Astrocyte (in vitro differentiated cells and primary cell): ENCODE measurements around the gene NIPSNAP3A. TPM values are rescaled to one million over a fixed set of nuclear protein-coding genes. Genes with fewer than 3 reads are reported as not detected.
A peak's percentile ranks its signal among the peaks of the same experiment; 100 is the strongest.

ENCODE experiments used
- DNase-seq: peaks from one replicate; pipeline ENCODE4 v3.0.0-alpha.2; 2010; ENCODE audit warnings: low read depth
- FAIRE-seq: peaks from 2 replicates; lab custom pipeline; 2011; peaks lifted over from hg19 to GRCh38; lab: Jason Lieb, UNC
- H2AFZ ChIP-seq: 2 replicates; pipeline ENCODE4 v1.6.0; 2012; ENCODE audit warnings: low read depth, low read length, inconsistent platforms
- H3K27ac ChIP-seq: 2 replicates; pipeline ENCODE4 v1.5.1; 2011; ENCODE audit warnings: low read depth, low read length, inconsistent platforms
- H3K27me3 ChIP-seq: 2 replicates; pipeline ENCODE4 v1.6.0; 2011; ENCODE audit warnings: low read length, inconsistent platforms; ENCODE audit not compliant: insufficient read depth
- H3K36me3 ChIP-seq: 2 replicates; pipeline ENCODE4 v1.5.1; 2011; ENCODE audit warnings: low read length, inconsistent platforms; ENCODE audit not compliant: insufficient read depth
- H3K4me1 ChIP-seq: 2 replicates; pipeline ENCODE4 v1.5.1; 2011; ENCODE audit warnings: low read length, inconsistent platforms; ENCODE audit not compliant: insufficient read depth
- H3K4me2 ChIP-seq: 2 replicates; pipeline ENCODE4 v1.6.0; 2012; ENCODE audit warnings: low read length, inconsistent platforms
- H3K4me3 ChIP-seq: 2 replicates; pipeline ENCODE4 v1.5.1; 2011; ENCODE audit warnings: low read depth, mild to moderate bottlenecking, low read length, inconsistent platforms; ENCODE audit not compliant: insufficient read depth
- H3K79me2 ChIP-seq: 2 replicates; pipeline ENCODE4 v1.6.0; 2012; ENCODE audit warnings: mild to moderate bottlenecking, low read length, inconsistent platforms; ENCODE audit not compliant: insufficient read depth
- H3K9ac ChIP-seq: 2 replicates; pipeline ENCODE4 v1.6.0; 2012; ENCODE audit warnings: mild to moderate bottlenecking, low read length, inconsistent platforms
- H3K9me3 ChIP-seq: 2 replicates; pipeline ENCODE4 v1.5.1; 2012; ENCODE audit warnings: low read depth, mild to moderate bottlenecking, low read length, inconsistent platforms; ENCODE audit not compliant: insufficient read depth
- H4K20me1 ChIP-seq: 2 replicates; pipeline ENCODE4 v1.6.0; 2012; ENCODE audit warnings: low read length, inconsistent platforms; ENCODE audit not compliant: insufficient read depth
- H3K27ac Mint-ChIP-seq: one replicate; pipeline ENCODE4 v1.8.0; 2021; ENCODE audit warnings: mild to moderate bottlenecking, mixed read lengths; ENCODE audit not compliant: unreplicated experiment
- H3K27me3 Mint-ChIP-seq: one replicate; pipeline ENCODE4 v1.8.0; 2021; ENCODE audit warnings: low read depth, mixed read lengths; ENCODE audit not compliant: unreplicated experiment
- H3K36me3 Mint-ChIP-seq: one replicate; pipeline ENCODE4 v1.8.0; 2021; ENCODE audit warnings: low read depth, mixed read lengths; ENCODE audit not compliant: unreplicated experiment
- H3K4me1 Mint-ChIP-seq: one replicate; pipeline ENCODE4 v1.8.0; 2021; ENCODE audit warnings: low read depth, mixed read lengths; ENCODE audit not compliant: unreplicated experiment
- H3K4me3 Mint-ChIP-seq: one replicate; pipeline ENCODE4 v1.8.0; 2021; ENCODE audit warnings: mild to moderate bottlenecking, moderate library complexity, mixed read lengths; ENCODE audit not compliant: unreplicated experiment
- H3K9me3 Mint-ChIP-seq: one replicate; pipeline ENCODE4 v1.8.0; 2021; ENCODE audit warnings: mild to moderate bottlenecking, mixed read lengths; ENCODE audit not compliant: unreplicated experiment
- CTCF ChIP-seq: IDR thresholded peaks from 2 replicates; pipeline ENCODE4 v1.5.1; 2011; ENCODE audit warnings: low read depth, mild to moderate bottlenecking, inconsistent platforms, low read length, moderate library complexity; ENCODE audit not compliant: insufficient read depth
- EZH2 ChIP-seq: IDR thresholded peaks from 2 replicates; pipeline ENCODE4 v1.6.1; 2012; ENCODE audit warnings: mild to moderate bottlenecking, low read length, inconsistent platforms; ENCODE audit not compliant: insufficient read depth
- total RNA-seq: library from RNA; stranded (reverse); gene quantifications from 2 replicates; pipeline ENCODE4 v1.2.1, GENCODE V29; 2021

Gene NIPSNAP3A
- total RNA-seq, 1 donor from 2014 or later = 25.9 TPM

GRCh38 chr9:104746285-104746684 lies 1.2 kb upstream of the NIPSNAP3A start:
- Histone ChIP-seq H3K79me2 (peaks cover 15% of the 10 kb centered on the region), H3K9me3 (no peaks in the 10 kb centered on the region), H2AFZ (no peak overlapping the region), H3K9ac (no peak overlapping the region), H3K36me3 (no peaks in the 10 kb centered on the region), H3K4me3 (no peak overlapping the region), H4K20me1 (no peaks in the 10 kb centered on the region), H3K27me3 (no peaks in the 10 kb centered on the region), H3K4me1 (peaks cover 5% of the 10 kb centered on the region), H3K27ac (no peak overlapping the region), H3K4me2 (no peak overlapping the region)
- Mint-ChIP-seq H3K36me3 (no peaks in the 10 kb centered on the region), H3K27me3 (no peaks in the 10 kb centered on the region), H3K4me3 (no peak overlapping the region), H3K27ac (no peak overlapping the region), H3K9me3 (no peaks in the 10 kb centered on the region), H3K4me1 (peaks cover 9% of the 10 kb centered on the region)
- DNase-seq (no peak), FAIRE-seq (no peak)
- TF ChIP-seq EZH2 = no peak
- TF ChIP-seq CTCF = no peak

DNA sequence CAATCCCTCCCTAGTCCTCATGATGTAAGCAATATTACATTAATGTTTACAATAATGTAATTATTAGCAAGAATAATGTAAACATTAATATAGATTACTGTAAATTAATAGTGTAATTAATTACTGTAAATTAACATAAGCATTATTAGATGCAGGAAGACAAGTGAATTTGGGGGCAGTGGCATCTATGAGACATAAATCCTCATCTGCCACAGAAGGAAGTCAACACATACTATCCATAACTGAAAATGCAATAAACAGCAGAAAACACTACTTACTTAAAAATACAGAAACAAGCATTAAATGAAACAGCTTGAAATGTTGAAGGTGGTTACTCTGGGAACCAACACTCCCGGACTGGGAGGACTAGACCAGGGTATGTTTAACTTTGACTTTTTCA lies 685 bp upstream of the NIPSNAP3A start:
- TF ChIP-seq EZH2 = no peak
- no peak for TF ChIP-seq CTCF
- Histone ChIP-seq H3K27ac (no peak overlapping the region), H4K20me1 (no peaks in the 10 kb centered on the region), H3K9me3 (no peaks in the 10 kb centered on the region), H3K4me2 (peak overlapping the region; percentile 98), H3K4me3 (peak overlapping the region; percentile 81), H3K9ac (peak overlapping the region; percentile 91), H3K27me3 (no peaks in the 10 kb centered on the region), H3K4me1 (peaks cover 5% of the 10 kb centered on the region), H3K36me3 (no peaks in the 10 kb centered on the region), H3K79me2 (peaks cover 15% of the 10 kb centered on the region), H2AFZ (peak overlapping the region; percentile 97)
- Mint-ChIP-seq H3K9me3 (no peaks in the 10 kb centered on the region), H3K36me3 (no peaks in the 10 kb centered on the region), H3K27me3 (no peaks in the 10 kb centered on the region), H3K27ac (peak overlapping the region; percentile 6), H3K4me3 (peak overlapping the region; percentile 92), H3K4me1 (peaks cover 9% of the 10 kb centered on the region)
- no peak for DNase-seq
- FAIRE-seq = no peak

DNA sequence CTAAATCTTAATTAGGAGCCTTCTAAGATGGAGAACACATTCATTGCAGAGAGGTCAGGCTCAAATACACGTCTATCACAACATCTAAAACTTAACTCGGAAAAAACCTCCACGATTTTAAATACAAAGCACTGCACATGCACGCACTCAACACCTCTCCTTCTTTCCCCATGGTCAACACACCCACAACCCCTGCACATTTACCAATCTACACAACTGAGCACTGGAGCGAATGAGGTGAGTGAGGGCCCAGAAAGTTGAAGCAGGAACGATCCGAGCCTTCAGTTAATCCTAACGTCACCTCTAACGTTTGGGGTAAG lies 278 bp upstream of the NIPSNAP3A start:
- H3K79me2 ChIP-seq = peaks cover 15% of the 10 kb centered on the region
- FAIRE-seq (no peak), DNase-seq (no peak)
- peak overlapping the region; percentile 97 for H2AFZ ChIP-seq
- no peaks in the 10 kb centered on the region for H3K36me3 Mint-ChIP-seq
- H3K9ac ChIP-seq = peak overlapping the region; percentile 91
- H3K27ac ChIP-seq = peak overlapping the region; percentile 84
- no peaks in the 10 kb centered on the region for H3K27me3 ChIP-seq
- H3K4me1 ChIP-seq = peaks cover 5% of the 10 kb centered on the region
- peak overlapping the region; percentile 98 for H3K4me2 ChIP-seq
- TF ChIP-seq EZH2 (no peak), CTCF (no peak)
- H3K27ac Mint-ChIP-seq = peak overlapping the region; percentile 6
- H3K4me3 ChIP-seq = peak overlapping the region; percentile 81
- no peaks in the 10 kb centered on the region for H3K9me3 ChIP-seq
- peak overlapping the region; percentile 92 for H3K4me3 Mint-ChIP-seq
- peaks cover under 1% of the 10 kb centered on the region for H3K36me3 ChIP-seq
- H3K4me1 Mint-ChIP-seq = peaks cover 9% of the 10 kb centered on the region
- no peaks in the 10 kb centered on the region for H3K27me3 Mint-ChIP-seq
- no peaks in the 10 kb centered on the region for H4K20me1 ChIP-seq
- H3K9me3 Mint-ChIP-seq = no peaks in the 10 kb centered on the region
